Neutrophil (primary cell): ENCODE results near the gene NFKBIE.

ENCODE experiments used
- H3K27ac ChIP-seq: fragments of 200-600 bp; sonication (generic); 2 replicates; pipeline ENCODE4 v1.5.1; 2016; ENCODE audit warnings: mild to moderate bottlenecking, moderate library complexity
- H3K27me3 ChIP-seq: fragments of 200-600 bp; sonication (generic); 2 replicates; pipeline ENCODE4 v1.6.0; 2016; ENCODE audit warnings: mild to moderate bottlenecking
- H3K36me3 ChIP-seq: fragments of 200-600 bp; sonication (generic); 2 replicates; pipeline ENCODE4 v1.5.1; 2017
- H3K4me1 ChIP-seq, 2 experiments: fragments of 200-600 bp in 1 of 2; sonication (generic) in 1 of 2; 1 replicate in 1 of 2; 2 replicates in 1 of 2; pipeline versions ENCODE4 v1.5.1 to v1.6.1; 2013 to 2016; ENCODE audit warnings: low read depth in 1 of 2, low read length in 1 of 2, mild to moderate bottlenecking in 1 of 2, moderate library complexity in 1 of 2; ENCODE audit not compliant: control insufficient read depth in 1 of 2, insufficient read depth in 1 of 2
- H3K4me3 ChIP-seq, 2 experiments: fragments of 200-600 bp in 1 of 2; sonication (generic) in 1 of 2; 1 replicate in 1 of 2; 2 replicates in 1 of 2; pipeline ENCODE4 v1.5.1; 2013 to 2016; ENCODE audit warnings: low read depth in 1 of 2, low read length in 1 of 2, mild to moderate bottlenecking in 1 of 2, moderate library complexity in 1 of 2
- H3K9me3 ChIP-seq: fragments of 200-600 bp; sonication (generic); 2 replicates; pipeline ENCODE4 v1.5.1; 2016
- TF ChIP-seq, protein P1 (sequence below): fragments of 200-600 bp; sonication (generic); IDR thresholded peaks from 2 replicates; pipeline ENCODE4 v1.5.1; 2016; ENCODE audit warnings: antibody characterized with exemption

Gene NFKBIE

DNA sequence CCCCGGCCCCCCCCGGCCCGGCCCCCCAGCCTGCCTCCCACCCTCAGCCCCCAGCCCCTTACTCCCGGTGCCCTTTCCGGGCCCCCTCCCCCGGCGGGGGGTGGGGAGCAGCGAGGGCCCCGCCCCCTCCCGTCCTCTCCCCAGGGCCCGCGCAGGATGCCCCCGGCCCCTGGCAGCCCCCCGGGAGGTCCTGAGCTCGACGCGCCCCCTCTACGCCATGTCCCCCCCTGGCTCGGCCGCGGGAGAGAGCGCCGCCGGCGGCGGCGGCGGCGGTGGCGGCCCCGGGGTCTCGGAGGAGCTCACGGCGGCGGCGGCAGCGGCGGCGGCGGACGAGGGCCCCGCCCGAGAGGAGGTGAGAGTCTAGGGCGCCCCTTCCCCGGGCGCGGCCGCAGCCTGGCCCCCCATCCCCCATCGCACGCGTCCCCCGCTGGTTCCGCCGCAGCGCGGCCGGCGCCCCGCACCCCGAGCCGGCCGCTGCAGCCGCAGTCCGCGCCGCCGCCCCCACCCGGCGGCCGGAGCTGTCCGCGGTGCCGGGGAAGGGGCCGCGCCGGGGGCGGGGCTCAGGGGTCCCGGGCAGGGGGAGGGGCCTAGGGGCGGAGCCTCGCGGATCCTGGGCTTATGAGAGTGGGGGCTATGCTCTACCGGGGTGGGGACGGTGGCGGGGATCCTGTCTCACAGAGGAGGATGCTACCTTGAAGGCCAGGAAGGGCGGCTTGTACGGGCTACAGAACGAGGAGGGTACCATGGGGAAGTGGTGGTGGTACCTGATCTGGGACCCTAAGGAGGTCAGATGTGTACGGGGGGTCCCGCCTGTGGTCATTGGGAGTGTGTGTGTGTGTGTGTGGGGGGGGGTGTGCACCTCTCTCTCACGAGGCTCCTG is 5.4 kb upstream of the NFKBIE start:
- H3K4me3 ChIP-seq = peak overlapping the region in 1 of 2 experiments; percentile 21
- no peaks in the 10 kb centered on the region for H3K36me3 ChIP-seq
- TF ChIP-seq, protein P1, sequence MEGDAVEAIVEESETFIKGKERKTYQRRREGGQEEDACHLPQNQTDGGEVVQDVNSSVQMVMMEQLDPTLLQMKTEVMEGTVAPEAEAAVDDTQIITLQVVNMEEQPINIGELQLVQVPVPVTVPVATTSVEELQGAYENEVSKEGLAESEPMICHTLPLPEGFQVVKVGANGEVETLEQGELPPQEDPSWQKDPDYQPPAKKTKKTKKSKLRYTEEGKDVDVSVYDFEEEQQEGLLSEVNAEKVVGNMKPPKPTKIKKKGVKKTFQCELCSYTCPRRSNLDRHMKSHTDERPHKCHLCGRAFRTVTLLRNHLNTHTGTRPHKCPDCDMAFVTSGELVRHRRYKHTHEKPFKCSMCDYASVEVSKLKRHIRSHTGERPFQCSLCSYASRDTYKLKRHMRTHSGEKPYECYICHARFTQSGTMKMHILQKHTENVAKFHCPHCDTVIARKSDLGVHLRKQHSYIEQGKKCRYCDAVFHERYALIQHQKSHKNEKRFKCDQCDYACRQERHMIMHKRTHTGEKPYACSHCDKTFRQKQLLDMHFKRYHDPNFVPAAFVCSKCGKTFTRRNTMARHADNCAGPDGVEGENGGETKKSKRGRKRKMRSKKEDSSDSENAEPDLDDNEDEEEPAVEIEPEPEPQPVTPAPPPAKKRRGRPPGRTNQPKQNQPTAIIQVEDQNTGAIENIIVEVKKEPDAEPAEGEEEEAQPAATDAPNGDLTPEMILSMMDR = no peak
- peaks cover 15 to 23% of the 10 kb centered on the region in 2 experiments for H3K4me1 ChIP-seq
- no peak overlapping the region for H3K27ac ChIP-seq
- no peaks in the 10 kb centered on the region for H3K9me3 ChIP-seq
- H3K27me3 ChIP-seq = peaks cover 75% of the 10 kb centered on the region

DNA sequence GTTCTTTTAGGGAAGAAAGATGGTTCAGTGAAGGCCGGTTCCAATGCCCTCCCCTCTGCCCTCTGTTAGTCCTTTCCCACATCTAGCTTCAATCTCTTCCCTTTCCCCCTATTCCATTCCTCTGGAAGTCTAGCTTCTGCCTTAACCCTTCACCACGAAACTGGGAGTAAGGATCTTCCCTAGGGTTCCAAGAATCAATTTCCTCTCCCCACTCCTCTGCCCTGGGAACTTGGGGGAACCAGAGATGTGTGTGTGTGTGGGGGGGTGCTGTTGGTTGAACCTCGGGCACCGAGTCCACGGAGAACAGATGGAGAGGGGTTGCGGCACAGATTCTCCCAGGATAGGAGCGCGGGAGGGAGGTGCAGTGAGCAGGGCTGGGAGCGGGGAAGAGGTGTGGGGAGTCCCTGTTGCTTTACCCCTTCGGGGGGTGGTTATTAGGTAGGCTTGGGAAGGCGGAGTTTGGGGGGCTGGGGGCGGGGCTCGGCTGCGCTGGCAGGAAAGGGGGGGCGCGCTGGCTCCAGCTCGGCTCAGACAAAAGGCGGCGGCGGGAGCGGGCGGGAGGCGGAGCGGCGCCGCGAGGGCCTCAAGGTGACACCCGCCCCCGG is 4.7 kb upstream of the NFKBIE start, which contains the start of gene TMEM151B:
TSS of gene TMEM151B (plus strand) at position 530 of the 605 bp plus-strand sequence. CDS start 293 bp downstream, outside the sequence.
- H3K27ac ChIP-seq = peak within 1 kb of the TSS; percentile 13
- H3K36me3 ChIP-seq = no peaks in the 10 kb centered on the region
- TF ChIP-seq, protein P1 = no peak
- H3K4me3 ChIP-seq = peak within 1 kb of the TSS in 1 of 2 experiments; percentile 21
- H3K27me3 ChIP-seq = peaks cover 68% of the 10 kb centered on the region
- peaks cover 17 to 24% of the 10 kb centered on the region in 2 experiments for H3K4me1 ChIP-seq
- H3K9me3 ChIP-seq = no peaks in the 10 kb centered on the region

DNA sequence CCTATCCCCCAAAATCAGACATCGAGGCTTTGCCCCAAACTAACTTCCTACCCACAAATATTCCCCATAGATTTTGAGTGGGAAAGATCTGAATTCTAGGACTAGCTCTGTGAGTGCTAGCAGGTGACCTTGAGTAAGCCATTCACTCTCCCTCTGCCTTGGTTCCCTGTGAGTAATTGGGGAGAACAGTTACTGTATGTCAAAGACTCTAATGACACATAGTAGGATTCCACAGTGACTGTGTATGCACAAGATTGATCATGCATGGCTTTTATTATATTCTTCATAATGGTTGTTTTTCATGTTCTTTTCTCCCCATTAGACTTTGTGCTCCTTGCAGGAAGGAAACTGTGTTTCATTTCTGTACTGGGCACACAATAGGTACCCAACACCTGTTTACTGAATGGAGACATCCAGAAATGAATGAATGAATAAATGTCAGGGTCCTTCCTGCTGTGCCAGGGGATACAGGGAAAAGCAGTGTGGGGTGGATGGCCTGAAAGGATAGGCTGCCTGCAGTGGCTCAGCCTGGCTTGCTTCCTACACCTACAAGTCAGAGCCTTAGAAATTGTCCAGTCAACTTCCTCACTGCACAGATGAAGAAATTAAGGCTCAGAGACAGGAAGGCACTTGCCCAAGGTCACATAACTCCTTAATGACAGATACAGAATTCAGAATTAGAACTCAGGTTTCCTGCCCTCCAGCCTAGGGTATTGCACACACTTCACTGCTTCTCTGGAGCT is 4.0 kb upstream of the NFKBIE start:
- Histone ChIP-seq H3K36me3 (no peaks in the 10 kb centered on the region), H3K4me1 (peaks cover 23 to 31% of the 10 kb centered on the region in 2 experiments), H3K9me3 (no peaks in the 10 kb centered on the region), H3K4me3 (no peak overlapping the region), H3K27ac (peak overlapping the region; percentile 13), H3K27me3 (peaks cover 61% of the 10 kb centered on the region)
- TF ChIP-seq, protein P1 = no peak

DNA sequence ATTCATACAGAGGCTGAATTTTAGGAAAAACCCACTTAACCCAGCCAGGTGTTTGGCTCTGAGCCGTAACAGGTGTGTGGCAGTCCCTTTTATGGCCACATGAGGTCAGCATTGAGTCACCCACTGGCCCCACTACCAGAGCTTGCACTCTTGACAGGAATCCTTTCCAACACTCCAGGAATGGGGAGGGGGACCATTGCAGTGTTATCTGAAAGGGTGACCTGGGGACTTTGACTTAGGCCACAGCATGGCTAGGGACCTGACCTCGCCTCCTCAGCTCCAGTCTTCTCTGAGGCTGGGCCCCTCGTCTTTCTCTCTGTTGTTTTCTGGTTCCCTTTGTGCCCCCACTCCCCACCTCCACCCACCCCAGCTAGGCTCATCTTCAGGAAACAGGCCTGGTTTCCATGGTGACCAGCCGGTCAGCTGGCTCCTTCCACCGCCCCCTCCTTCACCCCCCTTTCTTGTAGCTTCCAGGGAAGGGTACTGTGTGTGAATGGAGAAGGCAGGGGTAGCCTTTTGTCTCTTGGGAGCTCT is 2.8 kb upstream of the NFKBIE start:
- Histone ChIP-seq H3K27me3 (peaks cover 49% of the 10 kb centered on the region), H3K27ac (no peak overlapping the region), H3K9me3 (no peaks in the 10 kb centered on the region), H3K4me1 (peaks cover 35 to 43% of the 10 kb centered on the region in 2 experiments), H3K4me3 (no peak overlapping the region), H3K36me3 (no peaks in the 10 kb centered on the region)
- TF ChIP-seq, protein P1 = peak; percentile 92

DNA sequence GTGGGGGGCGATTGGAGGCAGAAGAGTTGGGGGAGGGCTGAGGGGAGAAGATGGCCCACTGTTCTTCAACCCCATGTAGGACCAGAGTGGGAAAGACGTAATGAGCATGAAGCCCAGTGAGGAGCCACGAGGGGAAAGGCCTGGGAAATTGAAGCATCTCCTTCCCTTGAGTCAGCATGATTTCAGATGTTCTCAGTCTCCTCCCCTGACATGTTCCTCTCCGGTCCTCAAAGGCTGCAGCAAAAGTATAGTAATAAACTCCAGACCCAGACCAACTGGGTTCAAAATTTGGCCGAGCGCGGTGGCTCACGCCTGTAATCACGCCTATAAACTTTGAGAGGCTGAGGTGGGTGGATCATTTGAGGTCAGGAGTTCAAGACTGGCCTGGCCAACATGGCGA is 1.9 kb upstream of the NFKBIE start:
- H3K4me3 ChIP-seq = no peak overlapping the region
- TF ChIP-seq, protein P1 = no peak
- peaks cover 44 to 51% of the 10 kb centered on the region in 2 experiments for H3K4me1 ChIP-seq
- H3K27ac ChIP-seq = no peak overlapping the region
- H3K36me3 ChIP-seq = no peaks in the 10 kb centered on the region
- H3K9me3 ChIP-seq = no peaks in the 10 kb centered on the region
- peaks cover 40% of the 10 kb centered on the region for H3K27me3 ChIP-seq
